WTC11 (cell line): ENCODE data around the gene HDAC10.

Experiments used
- CBFB ChIP-seq: sonication (generic); formaldehyde crosslinking; IDR thresholded peaks from 2 replicates; pipeline ENCODE4 v1.8.1; 2022; ENCODE audit warnings: mild to moderate bottlenecking, low read depth, missing genetic modification reagents
- CREB1 ChIP-seq: sonication (generic); formaldehyde crosslinking; IDR thresholded peaks from 2 replicates; pipeline ENCODE4 v1.8.0; 2023; ENCODE audit warnings: mild to moderate bottlenecking, missing genetic modification reagents
- TCF7 ChIP-seq: sonication (generic); formaldehyde crosslinking; IDR thresholded peaks from 2 replicates; pipeline ENCODE4 v1.8.0; 2022; ENCODE audit warnings: mild to moderate bottlenecking, low read depth, missing genetic modification reagents, moderate library complexity
- TEAD4 ChIP-seq: sonication (generic); formaldehyde crosslinking; IDR thresholded peaks from 2 replicates; pipeline ENCODE4 v1.8.0; 2022; ENCODE audit warnings: mild to moderate bottlenecking, missing genetic modification reagents
- TF ChIP-seq, protein P1 (sequence below): fragments of 200-600 bp; IDR thresholded peaks from 2 replicates; pipeline ENCODE4 v1.8.0; 2022; ENCODE audit warnings: antibody characterized with exemption
- TF ChIP-seq, protein P2 (sequence below): sonication (generic); formaldehyde crosslinking; IDR thresholded peaks from 2 replicates; pipeline ENCODE4 v1.8.1; 2023; ENCODE audit warnings: mild to moderate bottlenecking, missing genetic modification reagents, moderate library complexity

DNA sequence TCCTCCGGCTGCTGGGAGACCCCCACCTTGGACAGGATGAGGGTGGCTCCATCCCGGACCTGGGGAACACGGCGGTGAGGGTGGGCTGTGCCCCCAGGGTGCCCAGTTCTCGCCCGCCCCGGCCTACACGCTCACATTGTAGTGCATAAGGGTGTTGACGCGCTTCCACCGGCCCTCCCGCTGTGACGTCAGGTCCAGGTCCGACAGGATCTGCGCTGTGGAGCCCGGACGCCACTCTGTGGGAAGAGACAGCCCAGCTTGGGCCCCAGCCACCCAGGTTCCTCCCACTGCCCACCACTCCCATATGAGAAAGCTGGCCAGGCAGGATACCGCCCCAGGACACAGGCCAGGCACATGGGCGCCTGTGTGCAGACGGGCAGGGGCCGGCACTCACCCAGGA is 27.4 kb upstream of the HDAC10 start:
- TF ChIP-seq, protein P1, sequence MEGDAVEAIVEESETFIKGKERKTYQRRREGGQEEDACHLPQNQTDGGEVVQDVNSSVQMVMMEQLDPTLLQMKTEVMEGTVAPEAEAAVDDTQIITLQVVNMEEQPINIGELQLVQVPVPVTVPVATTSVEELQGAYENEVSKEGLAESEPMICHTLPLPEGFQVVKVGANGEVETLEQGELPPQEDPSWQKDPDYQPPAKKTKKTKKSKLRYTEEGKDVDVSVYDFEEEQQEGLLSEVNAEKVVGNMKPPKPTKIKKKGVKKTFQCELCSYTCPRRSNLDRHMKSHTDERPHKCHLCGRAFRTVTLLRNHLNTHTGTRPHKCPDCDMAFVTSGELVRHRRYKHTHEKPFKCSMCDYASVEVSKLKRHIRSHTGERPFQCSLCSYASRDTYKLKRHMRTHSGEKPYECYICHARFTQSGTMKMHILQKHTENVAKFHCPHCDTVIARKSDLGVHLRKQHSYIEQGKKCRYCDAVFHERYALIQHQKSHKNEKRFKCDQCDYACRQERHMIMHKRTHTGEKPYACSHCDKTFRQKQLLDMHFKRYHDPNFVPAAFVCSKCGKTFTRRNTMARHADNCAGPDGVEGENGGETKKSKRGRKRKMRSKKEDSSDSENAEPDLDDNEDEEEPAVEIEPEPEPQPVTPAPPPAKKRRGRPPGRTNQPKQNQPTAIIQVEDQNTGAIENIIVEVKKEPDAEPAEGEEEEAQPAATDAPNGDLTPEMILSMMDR, result no peak
- TF ChIP-seq CREB1 (CRISPR knock-in tag) (no peak), CBFB (CRISPR knock-in tag) (no peak), TEAD4 (CRISPR knock-in tag) (no peak), TCF7 (CRISPR knock-in tag) (no peak)
- TF ChIP-seq, protein P2, sequence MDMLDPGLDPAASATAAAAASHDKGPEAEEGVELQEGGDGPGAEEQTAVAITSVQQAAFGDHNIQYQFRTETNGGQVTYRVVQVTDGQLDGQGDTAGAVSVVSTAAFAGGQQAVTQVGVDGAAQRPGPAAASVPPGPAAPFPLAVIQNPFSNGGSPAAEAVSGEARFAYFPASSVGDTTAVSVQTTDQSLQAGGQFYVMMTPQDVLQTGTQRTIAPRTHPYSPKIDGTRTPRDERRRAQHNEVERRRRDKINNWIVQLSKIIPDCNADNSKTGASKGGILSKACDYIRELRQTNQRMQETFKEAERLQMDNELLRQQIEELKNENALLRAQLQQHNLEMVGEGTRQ (CRISPR knock-in tag), result no peak
